HG03135 (cell line): ENCODE data around the gene CST3.
"Not testable (repeated sequence)": the region's sequence is repeated elsewhere in the genome, so short reads cannot be mapped to it uniquely, and the experiment has no call there.

Experiments
- ATAC-seq: cut with Tn5 transposase; IDR thresholded peaks from one replicate; pipeline ENCODE4 v1.9.1; 2021; ENCODE audit warnings: mild to moderate bottlenecking, moderate library complexity; ENCODE audit not compliant: unreplicated experiment

The CST3 gene

DNA sequence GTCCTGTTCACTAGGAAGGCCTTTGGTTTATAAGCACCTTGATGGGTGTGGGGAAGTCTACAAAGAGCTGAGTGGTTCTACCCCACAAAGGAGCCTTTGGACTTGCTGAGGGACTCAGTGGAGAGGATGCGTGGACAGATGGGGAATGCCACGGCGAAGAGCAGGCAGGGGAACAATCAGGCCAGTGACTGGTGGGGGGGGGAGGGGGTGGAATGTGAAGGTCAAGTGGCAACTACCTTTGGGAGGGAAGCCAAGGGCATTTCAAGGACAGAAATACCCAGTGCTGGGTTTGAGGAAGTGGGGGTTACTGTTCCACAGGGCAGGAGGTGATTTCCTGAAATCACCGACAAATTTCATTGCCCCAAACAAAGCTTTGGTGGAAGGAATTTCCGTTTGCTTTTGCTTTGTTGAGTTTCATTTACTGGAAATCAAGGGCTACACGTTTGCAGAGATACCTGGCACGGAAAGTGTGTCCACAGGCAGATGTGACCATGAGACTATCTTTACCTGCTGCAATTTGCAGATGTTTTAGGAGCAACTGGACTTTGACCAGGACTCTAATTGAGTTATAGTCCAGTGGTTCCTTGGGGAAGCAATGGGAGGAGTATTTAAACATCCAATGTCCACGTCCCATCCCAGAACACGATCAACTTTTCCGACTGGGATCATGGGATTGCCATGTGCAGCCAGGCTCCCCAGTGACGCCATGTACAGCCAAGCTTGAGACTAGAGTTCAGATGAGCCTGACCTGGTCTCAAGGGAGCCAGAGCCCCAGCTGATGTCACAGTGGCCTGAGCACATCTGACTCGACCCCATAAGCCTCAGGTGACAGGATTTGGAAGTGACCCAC is 8.0 kb downstream of the CST3 start:
- no peak for ATAC-seq

GRCh38 chr20:23629017-23629541 is 8.7 kb downstream of the CST3 start:
- ATAC-seq = no peak

DNA sequence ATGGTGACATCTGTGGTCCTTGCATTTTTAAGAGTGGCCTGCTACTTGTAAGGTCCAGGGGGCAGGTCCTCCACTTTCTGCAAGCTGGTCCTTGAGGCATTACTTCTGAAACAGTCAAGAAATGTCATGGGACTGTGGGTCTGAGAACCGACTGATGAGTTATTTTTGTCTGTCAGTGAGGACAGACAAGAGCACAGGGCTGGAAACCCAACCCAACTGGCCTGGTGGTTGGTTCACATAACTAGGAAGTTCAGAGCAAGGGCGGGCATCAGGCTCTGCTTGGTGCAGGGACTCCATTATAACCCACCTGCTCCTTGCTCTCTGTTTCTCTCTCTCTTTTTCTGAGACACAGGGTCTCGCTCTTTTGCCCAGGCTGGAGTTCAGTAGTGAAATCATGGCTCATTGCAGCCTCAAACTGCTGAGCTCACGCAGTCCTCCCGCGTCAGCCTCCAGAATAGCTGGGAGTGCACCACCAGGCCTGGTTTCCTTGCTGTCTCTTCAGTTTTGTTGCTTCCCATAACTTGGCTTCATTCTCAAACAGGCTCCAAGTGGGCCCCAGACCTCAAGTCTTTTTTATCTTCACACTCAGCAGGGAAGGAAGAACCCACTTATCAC is 9.2 kb downstream of the CST3 start:
- ATAC-seq = no peak

GRCh38 chr20:23627501-23627900 is 10.3 kb downstream of the CST3 start:
- no peak for ATAC-seq

DNA sequence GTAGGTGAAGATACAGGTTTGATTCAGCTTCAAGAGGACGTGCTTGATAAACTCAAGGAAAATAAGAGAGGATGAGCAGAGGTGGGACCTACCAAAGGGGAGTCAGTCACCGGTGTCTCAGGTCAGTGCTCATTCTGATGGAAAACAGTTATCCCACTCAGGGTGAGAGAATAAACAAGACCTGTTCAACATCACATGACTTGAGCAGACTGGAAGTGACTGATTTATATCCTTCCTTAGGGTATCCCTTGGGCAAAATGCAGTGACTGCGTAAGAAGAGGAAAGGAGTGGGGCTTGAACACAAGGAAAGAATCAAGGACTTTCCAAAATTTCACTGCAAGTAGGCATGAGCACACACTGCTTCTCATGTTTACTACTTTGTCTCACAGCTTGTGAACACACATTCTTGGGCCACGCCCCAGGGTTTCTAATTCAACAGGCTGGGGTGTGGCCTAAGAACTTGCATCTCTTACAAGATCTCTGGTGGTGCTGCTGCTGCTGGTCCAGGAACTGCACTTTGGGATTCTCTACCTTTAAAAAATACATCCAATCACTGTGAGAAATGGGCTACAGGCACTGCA is 11.6 kb downstream of the CST3 start:
- ATAC-seq = no peak

- no peak for ATAC-seq
These were observed 12.4 kb downstream of the CST3 start for GRCh38 chr20:23625236-23625964.

- no peak for ATAC-seq
These were observed 13.4 kb downstream of the CST3 start for GRCh38 chr20:23624324-23624691.

DNA sequence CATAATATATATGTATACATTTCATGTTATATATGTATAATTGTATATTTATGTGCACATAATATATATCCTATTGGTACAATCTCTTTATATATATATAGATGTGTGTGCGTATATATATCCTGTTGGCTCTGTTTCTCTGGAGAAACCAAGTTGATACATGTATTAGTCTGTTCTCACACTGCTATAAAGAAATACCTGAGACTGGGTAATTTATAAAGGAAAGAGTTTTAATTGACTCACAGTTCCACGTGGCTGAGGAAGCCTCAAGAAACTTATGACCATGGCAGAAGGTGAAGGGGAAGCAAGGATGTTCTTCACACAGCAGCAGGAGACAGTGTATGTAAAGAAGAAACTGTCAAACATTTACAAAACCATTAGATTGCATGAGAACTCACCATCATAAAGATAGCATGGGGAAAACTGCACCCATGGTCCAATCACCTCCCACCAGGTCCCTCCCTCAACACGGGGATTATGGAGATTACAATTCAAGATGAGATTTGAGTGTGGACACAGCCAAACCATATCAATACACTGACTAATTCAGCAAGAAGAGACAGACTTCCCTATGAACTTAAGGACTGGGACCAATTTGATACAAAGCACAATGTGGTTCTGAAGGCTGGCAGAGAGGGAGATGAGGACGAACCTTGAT is 14.0 kb downstream of the CST3 start:
- ATAC-seq = no peak

- ATAC-seq = no peak
These were observed 14.9 kb downstream of the CST3 start for GRCh38 chr20:23622839-23623343.

DNA sequence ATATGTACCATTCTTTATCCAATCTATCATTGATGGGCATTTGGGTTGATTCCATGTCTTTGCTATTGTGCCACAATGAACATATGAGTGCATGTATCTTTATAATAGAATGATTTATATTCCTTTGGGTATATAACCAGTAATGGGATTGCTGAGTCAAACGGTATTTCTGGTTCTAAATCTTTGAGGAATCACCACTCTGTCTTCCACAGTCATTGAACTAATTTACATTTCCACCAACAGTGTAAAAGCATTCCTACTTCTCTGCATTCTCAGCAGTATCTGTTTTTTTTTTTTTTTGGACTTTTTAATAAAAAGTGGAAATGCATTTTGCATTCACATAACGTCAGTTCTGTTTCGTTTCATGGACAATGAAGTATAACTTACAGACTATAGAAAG is 15.4 kb downstream of the CST3 start:
- not testable (repeated sequence) for ATAC-seq

GRCh38 chr20:23620670-23621386 is 16.9 kb downstream of the CST3 start:
- ATAC-seq = not testable (repeated sequence)

DNA sequence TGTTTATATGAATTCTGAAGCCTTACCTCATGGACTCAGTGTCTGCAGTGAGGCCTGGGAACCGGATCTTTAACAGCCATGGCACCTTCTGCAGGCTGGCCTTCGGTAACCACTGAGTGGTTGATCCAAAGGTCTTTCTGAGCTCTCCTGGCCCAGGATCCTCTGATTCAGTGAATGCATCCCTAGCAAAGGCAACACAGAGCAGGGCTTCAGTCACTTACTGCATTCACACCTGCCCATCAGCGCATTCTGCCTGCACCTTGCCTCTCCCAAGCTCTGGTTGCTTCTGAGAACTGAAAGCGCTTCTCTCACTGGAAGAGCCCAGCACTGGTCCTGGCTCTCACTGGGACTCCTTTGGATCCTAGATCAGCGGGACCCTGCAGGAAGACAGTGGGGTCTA is 23.6 kb downstream of the CST3 start:
- ATAC-seq = no peak

DNA sequence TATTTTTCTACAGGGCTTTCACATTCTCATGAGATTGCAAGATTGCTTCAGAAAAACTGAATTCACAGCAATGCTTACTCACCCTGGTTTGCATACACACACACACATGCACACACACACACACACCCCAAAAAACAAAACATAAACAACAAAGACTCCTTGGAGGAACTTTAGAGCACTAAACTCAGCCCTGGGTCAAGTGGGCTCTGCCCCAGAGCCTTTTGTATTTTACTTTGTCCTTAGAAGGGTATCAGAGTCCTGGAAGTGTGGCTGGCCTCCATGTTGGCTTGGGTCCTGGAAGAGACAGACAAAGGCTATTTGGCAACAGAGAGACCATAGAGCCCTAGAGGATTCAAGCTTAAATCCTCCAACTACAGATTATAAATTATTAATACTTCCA is 24.1 kb downstream of the CST3 start:
- ATAC-seq = no peak

DNA sequence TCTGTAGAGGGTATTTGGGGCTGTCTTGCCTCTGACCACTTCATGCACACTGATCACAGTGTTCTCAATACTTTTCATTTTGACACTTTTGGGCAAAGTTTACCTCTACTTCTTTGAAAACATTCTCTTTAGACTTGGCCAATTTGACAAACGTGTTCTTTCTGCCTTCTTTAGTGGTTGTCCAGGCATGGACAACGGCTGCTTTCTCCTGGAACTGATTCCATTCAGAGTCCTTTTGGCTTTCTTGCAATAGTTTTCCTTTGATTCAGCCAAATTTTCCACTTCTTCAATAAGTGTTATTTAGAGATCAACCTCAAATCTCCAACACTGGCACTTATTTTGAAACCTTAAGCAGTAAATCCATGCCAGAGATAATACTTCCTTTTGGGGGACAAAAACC is 25.4 kb downstream of the CST3 start:
- no peak for ATAC-seq

DNA sequence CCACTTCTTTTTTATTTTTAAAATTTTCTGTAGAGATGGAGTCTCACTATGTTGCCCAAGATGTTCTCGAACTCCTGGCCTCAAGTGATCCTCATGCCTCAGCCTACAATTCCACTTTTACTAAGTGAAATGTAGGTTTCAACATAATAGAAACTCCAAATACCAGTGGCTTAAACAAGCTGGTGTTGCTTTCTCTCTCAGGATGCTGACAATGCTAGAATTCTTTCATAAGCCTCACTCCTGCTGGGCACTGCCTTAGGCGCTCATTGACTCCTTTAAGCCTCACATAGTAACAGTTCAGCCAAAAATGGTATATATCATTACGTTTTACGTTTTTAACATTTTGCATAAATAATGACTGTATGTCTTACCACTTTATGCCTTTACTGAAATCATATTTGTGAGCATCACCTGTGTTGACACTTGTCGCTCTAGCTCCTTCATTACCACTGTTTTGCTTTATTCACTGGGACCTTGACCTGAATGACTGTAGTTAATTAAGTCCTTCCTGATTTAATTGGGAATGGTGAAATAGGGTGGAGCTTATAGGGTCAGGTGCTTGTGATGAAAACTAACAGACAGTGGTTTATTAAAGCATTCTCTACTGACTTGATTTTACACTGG is 28.2 kb downstream of the CST3 start:
- no peak for ATAC-seq

- no peak for ATAC-seq
These were observed 29.4 kb downstream of the CST3 start for GRCh38 chr20:23608251-23608846.

DNA sequence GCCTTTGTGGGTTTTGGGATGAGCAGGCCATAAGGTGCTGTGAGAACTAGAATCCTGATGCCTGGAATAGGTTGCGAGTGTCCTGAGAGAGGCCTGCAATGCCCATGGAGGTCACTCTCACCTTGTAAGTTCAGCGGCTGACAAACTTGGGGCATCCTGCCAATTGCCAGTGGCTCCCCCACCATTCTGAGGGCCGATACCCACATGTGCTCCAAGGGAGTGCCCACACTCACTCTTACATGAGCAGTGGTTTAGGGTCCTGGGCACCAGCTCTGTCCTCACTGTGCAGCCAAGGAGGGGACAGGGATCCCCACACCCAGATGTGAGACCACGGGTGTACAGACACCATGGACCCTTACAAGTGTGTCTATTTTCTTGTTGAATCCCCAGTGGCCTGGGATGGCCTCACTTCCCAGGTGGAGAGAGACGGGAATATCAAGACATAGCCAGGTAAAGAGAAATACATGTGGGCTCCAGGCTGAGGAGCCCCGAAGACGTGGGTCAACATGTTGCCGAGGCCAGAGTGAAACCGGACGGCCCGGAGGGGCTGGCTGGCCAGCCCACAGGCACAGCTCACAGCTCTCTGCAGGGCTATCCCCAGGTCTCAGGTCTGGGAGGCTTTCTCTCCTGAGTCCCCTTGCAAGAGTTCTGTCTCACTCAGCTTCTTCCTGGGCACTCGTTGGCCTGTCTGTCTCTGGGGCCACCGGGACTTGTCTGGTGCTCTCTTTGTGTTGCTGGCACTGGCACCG is 30.1 kb downstream of the CST3 start:
- ATAC-seq = no peak

DNA sequence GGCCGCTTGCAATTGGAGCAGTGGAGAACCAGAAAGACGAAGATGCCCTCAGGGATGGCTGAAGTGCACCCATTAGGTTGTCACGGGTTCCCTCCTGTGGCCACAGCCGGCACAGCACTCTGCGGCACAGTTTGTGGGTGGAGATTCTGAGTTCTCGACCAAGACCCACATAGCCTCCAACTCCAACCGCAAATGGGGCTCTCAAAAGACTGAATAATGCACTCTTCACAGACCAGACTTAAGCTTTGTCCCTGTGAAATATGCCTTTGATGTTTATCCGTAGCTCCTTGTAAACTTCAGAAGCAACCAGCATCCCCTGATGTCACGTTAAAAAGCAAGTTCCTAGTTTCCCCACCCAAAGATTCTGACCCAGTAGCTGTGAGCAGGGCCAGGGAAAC is 31.1 kb downstream of the CST3 start:
- ATAC-seq = peak; percentile 89
